Pancreas (tissue), 10 donors: Measurements from ENCODE around the gene LYRM2. TPM values are rescaled to one million over a fixed set of nuclear protein-coding genes. Genes with fewer than 3 reads are reported as not detected.
A peak's percentile ranks its signal among the peaks of the same experiment; 100 is the strongest.
"Not testable (repeated sequence)": the region's sequence is repeated elsewhere in the genome, so short reads cannot be mapped to it uniquely, and the experiment has no call there.

Source experiments
- ATAC-seq, 4 donors: fragments of 200-7000 bp; cut with Tn5 transposase; one replicate each; pipeline versions ENCODE4 v1.8.0 to v1.9.1; 2020; ENCODE audit warnings: mild to moderate bottlenecking in 4 of 4, moderate library complexity in 4 of 4
- DNase-seq, 6 donors: peaks; one replicate each; pipeline ENCODE4 v3.0.0-alpha.2; 2020
- FAIRE-seq: peaks from 2 replicates; lab custom pipeline; 2012; peaks lifted over from hg19 to GRCh38; lab: Jason Lieb, UNC
- H3K27ac ChIP-seq, 4 donors: fragments of 200-600 bp; sonication (generic); 1 replicate in 3 of 4; 2 replicates in 1 of 4; pipeline versions ENCODE4 v1.5.0 to v1.8.0; 2020
- H3K27me3 ChIP-seq, 4 donors: fragments of 200-600 bp; one replicate each; pipeline ENCODE4 v1.8.0; 2021
- H3K36me3 ChIP-seq, 3 donors: fragments of 200-600 bp; sonication (generic) in 1 of 3; one replicate each; pipeline versions ENCODE4 v1.5.0 to v1.8.0; 2020 to 2021
- H3K4me1 ChIP-seq, 3 donors: fragments of 200-600 bp; one replicate each; pipeline ENCODE4 v1.8.0; 2021
- H3K4me3 ChIP-seq, 4 donors: fragments of 200-600 bp; sonication (generic) in 2 of 4; one replicate each; pipeline versions ENCODE4 v1.5.0 to v1.8.0; 2020 to 2021
- H3K9me3 ChIP-seq, 4 donors: fragments of 200-600 bp; one replicate each; pipeline ENCODE4 v1.8.0; 2021
- CTCF ChIP-seq, 4 donors: fragments of 200-600 bp; sonication (generic) in 3 of 4; IDR thresholded peaks; one replicate each; pipeline versions ENCODE4 v1.5.0 to v1.8.0; 2021; ENCODE audit warnings: antibody characterized with exemption in 4 of 4
- WGBS, 2 donors: extraction: QIAGEN DNeasy Blood & Tissue Kit; methylation state at CpG; one replicate each; pipeline ENCODE4 v1.1.7; 2013; 5-methylcytosine and 5-hydroxymethylcytosine counted together
- intact Hi-C, 3 donors: fragments of 100-400 bp; cut with DNase I; formaldehyde crosslinking; loops; one replicate each; pipeline versions ENCODE4 v1.11.1 to v1.14.2; 2022
- polyA plus RNA-seq, 2 donors: library from polyadenylated mRNA; stranded (reverse); fragments of 200-250 nt; gene quantifications; one replicate each; pipeline ENCODE4 v1.2.3, GENCODE V29; 2013
- total RNA-seq, 6 donors: library from RNA; stranded (reverse); fragmentation: NEBNext Ultra II Directional in 4 of 6; extraction: Animal tissue kit (Norgen Biotek cat#: 25700) in 4 of 6; gene quantifications; one replicate each; pipeline versions ENCODE4 v1.2.1 to v1.2.4, GENCODE V29; 2021 to 2023
- donor health status: healthy with polysubstance abuse.
- donor health status: DM: no; HTN: no; CAD: no; lungs with moderate emphysema.
- donor health status: DM: no; HTN: no; CAD: no.
- donor health status: control.
- donor health status: control.
- donor health status: Bipolar disorder and iron deficiency.
- donor health status: DM: yes; HTN: yes; CAD: no.
- donor health status: DM: no; HTN: no; CAD: no.
- donor health status: DM: no; HTN: no; CAD: no.
- donor health status: DM: yes; HTN: yes; CAD: no.

Gene LYRM2
- total and polyA plus RNA-seq, 8 donors, result 6.5 to 17.6 (median 15.7) TPM

DNA sequence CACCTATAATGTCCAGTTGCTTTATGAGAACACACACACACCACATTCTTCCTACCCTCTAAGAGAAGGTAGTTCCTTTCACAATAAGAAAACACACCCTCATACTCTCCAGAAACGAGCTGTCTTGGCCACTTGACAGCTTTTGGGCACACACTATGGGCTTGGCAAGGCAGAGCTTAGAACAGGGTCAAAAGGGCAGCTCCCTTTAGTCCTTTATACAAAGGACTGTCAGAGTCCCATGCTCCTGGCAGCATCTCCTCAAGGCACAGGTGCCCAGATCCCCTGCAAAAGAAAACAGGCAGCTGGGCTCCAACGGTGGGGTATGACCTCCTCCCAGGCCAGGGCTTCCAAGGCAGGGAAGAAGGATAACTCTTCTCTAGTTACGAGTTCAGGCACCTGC, 4.9 kb upstream of the LYRM2 start:
- 44 to 46% methylated on average over 3 of the region's 3 CpGs for WGBS, 2 donors
- Histone ChIP-seq H3K27ac (no peak overlapping the region), H3K4me1 (peaks cover 0 to 7% (median 6%) of the 10 kb centered on the region in 3 donors), H3K36me3 (peaks cover 0 to 26% (median 6%) of the 10 kb centered on the region in 3 donors), H3K4me3 (no peak overlapping the region), H3K27me3 (no peaks in the 10 kb centered on the region), H3K9me3 (no peaks in the 10 kb centered on the region)
- TF ChIP-seq CTCF (IDR thresholded peaks at IDR 0.05), result no peak
- no peak for DNase-seq
- intact Hi-C loops, result no loop called here
- no peak for ATAC-seq
- FAIRE-seq, result no peak

GRCh38 chr6:89642956-89643355, 4.4 kb upstream of the LYRM2 start:
- peaks cover 0 to 22% (median 6%) of the 10 kb centered on the region in 3 donors for H3K36me3 ChIP-seq
- 67 to 79% methylated on average over 3 of the region's 3 CpGs for whole genome bisulfite sequencing, 2 donors

GRCh38 chr6:89641581-89641980, 3.0 kb upstream of the LYRM2 start:
- DNase-seq, H3K4me3 ChIP-seq, H3K9me3 ChIP-seq, H3K27me3 ChIP-seq, intact Hi-C loops, FAIRE-seq, ATAC-seq, H3K27ac ChIP-seq: not testable (repeated sequence)
- WGBS, 2 donors, result 98% methylated on average over 3 of the region's 3 CpGs
- peaks cover 0 to 10% (median 6%) of the 10 kb centered on the region in 3 donors for H3K36me3 ChIP-seq
- peaks cover 0 to 13% (median 7%) of the 10 kb centered on the region in 3 donors for H3K4me1 ChIP-seq

More at GRCh38 chr6:89642956-89643355, 4.4 kb upstream of the LYRM2 start:
- ATAC-seq, result no peak
- DNase-seq, result no peak
- no peak overlapping the region for H3K27ac ChIP-seq
- intact Hi-C loops, result no loop called here
- no peak for TF ChIP-seq CTCF (IDR thresholded peaks at IDR 0.05)
- H3K4me1 ChIP-seq, result peaks cover 0 to 7% (median 6%) of the 10 kb centered on the region in 3 donors
- H3K9me3 ChIP-seq, result no peaks in the 10 kb centered on the region
- no peak overlapping the region for H3K4me3 ChIP-seq
- FAIRE-seq, result no peak
- H3K27me3 ChIP-seq, result no peaks in the 10 kb centered on the region

DNA sequence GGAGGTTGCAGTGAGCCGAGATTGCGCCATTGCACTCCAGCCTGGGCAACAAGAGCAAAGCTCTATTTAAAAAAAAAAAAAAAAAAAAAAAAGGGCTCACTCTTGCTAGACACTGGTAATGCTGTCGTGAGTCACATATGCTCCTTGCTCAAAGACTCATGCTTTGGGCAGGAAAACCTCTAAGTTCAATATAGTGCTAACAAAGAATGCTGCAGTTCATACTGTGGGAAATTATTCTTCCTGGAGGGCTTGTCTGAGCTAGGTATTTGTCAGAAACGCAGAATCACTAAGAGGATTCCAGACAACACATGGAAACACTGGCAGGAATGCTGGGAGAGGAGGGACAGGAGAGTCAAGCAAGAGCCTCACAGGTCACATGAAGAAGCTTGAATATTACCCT, 2.3 kb upstream of the LYRM2 start:
- ATAC-seq (no peak), FAIRE-seq (no peak), DNase-seq (no peak)
- peaks cover 0 to 9% (median 6%) of the 10 kb centered on the region in 3 donors for H3K36me3 ChIP-seq
- TF ChIP-seq CTCF (IDR thresholded peaks at IDR 0.05), result no peak
- no peak overlapping the region for H3K4me3 ChIP-seq
- no peaks in the 10 kb centered on the region for H3K27me3 ChIP-seq
- intact Hi-C loops, result no loop called here
- peaks cover 0 to 13% (median 7%) of the 10 kb centered on the region in 3 donors for H3K4me1 ChIP-seq
- WGBS, 2 donors, result 88% methylated on average over 4 of the region's 4 CpGs
- H3K9me3 ChIP-seq, result no peaks in the 10 kb centered on the region
- no peak overlapping the region for H3K27ac ChIP-seq

DNA sequence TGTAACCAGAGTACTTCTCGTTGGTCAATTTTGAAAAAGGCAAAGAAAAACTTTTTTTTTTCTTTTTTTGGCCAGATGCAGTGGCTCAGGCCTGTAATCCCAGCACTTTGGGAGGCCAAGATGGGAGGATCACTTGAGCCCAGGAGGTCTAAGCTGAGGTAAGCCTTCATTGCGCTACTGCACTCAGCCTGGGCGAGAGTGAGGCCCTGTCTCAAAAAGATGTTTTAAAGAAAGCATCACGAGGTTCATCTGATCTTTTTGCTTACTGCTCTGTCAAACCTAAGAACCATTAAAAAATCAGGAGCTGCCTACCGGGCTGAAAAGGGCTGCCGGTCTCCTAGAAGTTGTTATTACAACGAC, 607 bp downstream of the LYRM2 start:
- Histone ChIP-seq H3K9me3 (no peaks in the 10 kb centered on the region), H3K4me3 (peak overlapping the region; percentile 32 to 80 (median 63)), H3K4me1 (peaks cover 0 to 13% (median 7%) of the 10 kb centered on the region in 3 donors), H3K27ac (peak overlapping the region; percentile 83 to 89 (median 86)), H3K27me3 (no peaks in the 10 kb centered on the region), H3K36me3 (peaks cover 0 to 10% (median 0%) of the 10 kb centered on the region in 3 donors)
- FAIRE-seq, result no peak
- 7% methylated on average over 7 of the region's 7 CpGs for WGBS, 2 donors
- DNase-seq, result peak in 1 of 6 donors; percentile 13
- no peak for TF ChIP-seq CTCF (IDR thresholded peaks at IDR 0.05)
- intact Hi-C loops, result no loop called here
- peak in 3 of 4 donors; percentile 4 to 10 (median 5) for ATAC-seq

DNA sequence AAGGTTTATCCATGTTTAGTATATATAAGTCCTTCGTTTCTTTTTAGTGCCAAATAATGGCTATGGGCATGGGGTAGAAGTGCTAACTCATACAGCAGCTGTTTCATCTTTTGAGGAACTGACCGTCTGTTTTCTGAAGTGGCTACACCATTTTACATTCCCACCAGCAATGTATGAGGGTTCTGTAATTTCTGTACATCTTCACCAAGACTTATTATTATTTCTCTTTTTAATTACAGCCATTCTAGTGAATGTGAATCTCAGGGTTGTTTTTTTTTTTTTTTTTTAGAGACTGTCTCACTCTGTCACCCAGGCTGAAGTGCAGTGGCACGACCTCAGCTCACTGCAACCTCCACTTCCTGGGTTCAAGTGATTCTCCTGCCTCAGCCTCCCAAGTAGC, 2.1 kb downstream of the LYRM2 start:
- FAIRE-seq, H3K4me3 ChIP-seq, H3K27ac ChIP-seq, H3K27me3 ChIP-seq, H3K9me3 ChIP-seq, H3K36me3 ChIP-seq, DNase-seq, intact Hi-C loops, ATAC-seq: not testable (repeated sequence)
- H3K4me1 ChIP-seq, result peaks cover 0 to 13% (median 7%) of the 10 kb centered on the region in 3 donors
- 96 to 98% methylated on average over 3 of the region's 3 CpGs for WGBS, 2 donors
